Fibroblast of lung (primary cell): ENCODE data around the gene CNDP1. TPM values are rescaled to one million over a fixed set of nuclear protein-coding genes. Genes with fewer than 3 reads are reported as not detected.

Experiments used
- DNase-seq, 2 donors: peaks; one replicate each; pipeline versions ENCODE4 v3.0.0 to v3.0.0-alpha.2; 2010; ENCODE audit warnings: low read depth in 2 of 2
- H2AFZ ChIP-seq: 2 replicates; pipeline ENCODE4 v1.5.1; 2012; ENCODE audit warnings: low read length, control low read depth, inconsistent platforms
- H3K27ac ChIP-seq: 2 replicates; pipeline ENCODE4 v1.5.1; 2011; ENCODE audit warnings: low read length, control low read depth; ENCODE audit not compliant: insufficient read depth
- H3K27me3 ChIP-seq: 2 replicates; pipeline ENCODE4 v1.5.1; 2011; ENCODE audit warnings: mild to moderate bottlenecking, low read length; ENCODE audit not compliant: control insufficient read depth, insufficient read depth
- H3K36me3 ChIP-seq: 2 replicates; pipeline ENCODE4 v1.5.1; 2011; ENCODE audit warnings: low read length; ENCODE audit not compliant: control insufficient read depth, insufficient read depth
- H3K4me1 ChIP-seq: 2 replicates; pipeline ENCODE4 v1.5.1; 2011; ENCODE audit warnings: low read length; ENCODE audit not compliant: control insufficient read depth, insufficient read depth; ENCODE audit errors: extremely low read depth
- H3K4me2 ChIP-seq: 2 replicates; pipeline ENCODE4 v1.5.1; 2011; ENCODE audit warnings: low read length, control low read depth; ENCODE audit not compliant: insufficient read depth; ENCODE audit errors: extremely low read depth
- H3K4me3 ChIP-seq, 4 experiments: fragments of 200-600 bp in 1 of 4; sonication (generic) in 1 of 4; replicated peaks in 1 of 4; 2 replicates each; pipeline ENCODE4 v1.5.1; 2011 to 2016; ENCODE audit warnings: low read length in 4 of 4, low read depth in 3 of 4, mild to moderate bottlenecking in 3 of 4, control low read depth in 2 of 4, inconsistent platforms in 1 of 4, mixed read lengths in 1 of 4; ENCODE audit not compliant: insufficient read depth in 1 of 4; ENCODE audit errors: control extremely low read depth in 1 of 4
- H3K79me2 ChIP-seq: 2 replicates; pipeline ENCODE4 v1.5.1; 2012; ENCODE audit warnings: mild to moderate bottlenecking, low read length, inconsistent platforms; ENCODE audit not compliant: control insufficient read depth, insufficient read depth
- H3K9ac ChIP-seq: 2 replicates; pipeline ENCODE4 v1.5.1; 2011; ENCODE audit warnings: mild to moderate bottlenecking, low read length, control low read depth; ENCODE audit not compliant: insufficient read depth
- H3K9me3 ChIP-seq: 2 replicates; pipeline ENCODE4 v1.5.1; 2012; ENCODE audit warnings: low read depth, low read length; ENCODE audit not compliant: control insufficient read depth, insufficient read depth
- H4K20me1 ChIP-seq: 2 replicates; pipeline ENCODE4 v1.5.1; 2011; ENCODE audit warnings: low read length; ENCODE audit not compliant: control insufficient read depth, insufficient read depth; ENCODE audit errors: extremely low read depth
- CTCF ChIP-seq, 2 donors: IDR thresholded peaks in 1 of 2; conservative IDR thresholded peaks in 1 of 2; 1 replicate in 1 of 2; 2 replicates in 1 of 2; pipeline ENCODE4 v1.5.1; 2011 to 2012; ENCODE audit warnings: low read length in 2 of 2, control low read depth in 1 of 2, inconsistent platforms in 1 of 2, low read depth in 1 of 2, mild to moderate bottlenecking in 1 of 2
- EZH2 ChIP-seq: IDR thresholded peaks from 2 replicates; pipeline ENCODE4 v1.5.1; 2012; ENCODE audit warnings: low read length, control low read depth, mild to moderate bottlenecking; ENCODE audit errors: missing control alignments
- polyA plus RNA-seq, 2 donors: library from polyadenylated mRNA; depleted of rRNA in 1 of 2; stranded (reverse) in 1 of 2; unstranded in 1 of 2; fragments of >200 nt; gene quantifications; 2 replicates each; pipeline ENCODE4 v1.2.1, GENCODE V29; 2011 to 2012; ENCODE audit warnings: missing spikeins in 1 of 2
- total RNA-seq: library from RNA; depleted of rRNA; stranded (reverse); fragments of >200 nt; gene quantifications from 2 replicates; pipeline ENCODE4 v1.2.1, GENCODE V29; 2014

Gene CNDP1
- total and polyA plus RNA-seq, 2 donors (not counting 1 experiment from before 2014, with no cell fraction given) = not detected

GRCh38 chr18:74571895-74572680 lies 37.8 kb downstream of the CNDP1 start:
- Histone ChIP-seq H3K4me2 (no peak overlapping the region), H3K4me3 (no peak overlapping the region), H4K20me1 (no peaks in the 10 kb centered on the region), H3K36me3 (no peaks in the 10 kb centered on the region), H3K27ac (no peak overlapping the region), H3K4me1 (no peaks in the 10 kb centered on the region), H2AFZ (no peak overlapping the region), H3K9ac (no peak overlapping the region), H3K9me3 (no peaks in the 10 kb centered on the region), H3K79me2 (no peaks in the 10 kb centered on the region), H3K27me3 (peaks cover 4% of the 10 kb centered on the region)
- no peak for TF ChIP-seq CTCF (conservative IDR thresholded peaks at IDR 0.05 in 1 of 2, IDR thresholded peaks at IDR 0.05 in 1 of 2; ENCODE audit: low read depth in 1 of 2, low read length in 2 of 2)
- TF ChIP-seq EZH2 = no peak
- DNase-seq = no peak

- H3K4me3 ChIP-seq = no peak overlapping the region
- H3K27me3 ChIP-seq = peaks cover 7% of the 10 kb centered on the region
- TF ChIP-seq CTCF (conservative IDR thresholded peaks at IDR 0.05 in 1 of 2, IDR thresholded peaks at IDR 0.05 in 1 of 2; ENCODE audit: low read depth in 1 of 2, low read length in 2 of 2) (no peak), EZH2 (no peak)
- H3K36me3 ChIP-seq = no peaks in the 10 kb centered on the region
- no peak for DNase-seq
- no peak overlapping the region for H3K4me2 ChIP-seq
- H3K79me2 ChIP-seq = no peaks in the 10 kb centered on the region
- no peak overlapping the region for H2AFZ ChIP-seq
- no peaks in the 10 kb centered on the region for H3K4me1 ChIP-seq
- no peak overlapping the region for H3K9ac ChIP-seq
- H3K9me3 ChIP-seq = no peaks in the 10 kb centered on the region
- no peaks in the 10 kb centered on the region for H4K20me1 ChIP-seq
- no peak overlapping the region for H3K27ac ChIP-seq
These were observed 38.8 kb downstream of the CNDP1 start for GRCh38 chr18:74573053-74573452.

GRCh38 chr18:74574916-74575315 lies 40.6 kb downstream of the CNDP1 start:
- Histone ChIP-seq H2AFZ (no peak overlapping the region), H3K9ac (no peak overlapping the region)

More at GRCh38 chr18:74574916-74575315, 40.6 kb downstream of the CNDP1 start:
- Histone ChIP-seq H3K27ac (no peak overlapping the region), H3K4me2 (no peak overlapping the region), H3K4me3 (no peak overlapping the region), H3K36me3 (no peaks in the 10 kb centered on the region), H3K79me2 (no peaks in the 10 kb centered on the region), H4K20me1 (no peaks in the 10 kb centered on the region), H3K4me1 (no peaks in the 10 kb centered on the region), H3K9me3 (no peaks in the 10 kb centered on the region), H3K27me3 (peaks cover 7% of the 10 kb centered on the region)
- no peak for TF ChIP-seq CTCF (conservative IDR thresholded peaks at IDR 0.05 in 1 of 2, IDR thresholded peaks at IDR 0.05 in 1 of 2; ENCODE audit: low read depth in 1 of 2, low read length in 2 of 2)
- TF ChIP-seq EZH2 = no peak
- no peak for DNase-seq
